Bronchial epithelial cell (primary cell): ENCODE measurements around the gene TMEM242. TPM values are rescaled to one million over a fixed set of nuclear protein-coding genes. Genes with fewer than 3 reads are reported as not detected.

Source experiments
- DNase-seq: peaks from one replicate; pipeline ENCODE4 v3.0.0-alpha.2; 2010; ENCODE audit warnings: low read depth
- FAIRE-seq: peaks from 2 replicates; lab custom pipeline; 2011; peaks lifted over from hg19 to GRCh38; lab: Jason Lieb, UNC
- H3K27me3 ChIP-seq: 2 replicates; pipeline ENCODE4 v1.5.1; 2011; ENCODE audit warnings: low read length; ENCODE audit not compliant: control insufficient read depth, insufficient read depth
- H3K36me3 ChIP-seq: 2 replicates; pipeline ENCODE4 v1.5.1; 2011; ENCODE audit warnings: low read length; ENCODE audit not compliant: control insufficient read depth, insufficient read depth
- H3K4me3 ChIP-seq: 2 replicates; pipeline ENCODE4 v1.5.1; 2011; ENCODE audit warnings: mild to moderate bottlenecking, low read depth, low read length, control low read depth
- CTCF ChIP-seq: IDR thresholded peaks from 2 replicates; pipeline ENCODE4 v1.5.1; 2011; ENCODE audit warnings: mild to moderate bottlenecking, moderate library complexity, low read length, control low read depth, inconsistent platforms; ENCODE audit not compliant: insufficient read depth, severe bottlenecking
- total RNA-seq: library from RNA; depleted of rRNA; stranded (reverse); fragments of >200 nt; gene quantifications from 2 replicates; pipeline ENCODE4 v1.2.1, GENCODE V29; 2014

Gene TMEM242
- total RNA-seq, 1 donor from 2014 or later: 7.1 TPM

- DNase-seq (no peak), FAIRE-seq (no peak)
- Histone ChIP-seq H3K27me3 (peaks cover 6% of the 10 kb centered on the region), H3K36me3 (no peaks in the 10 kb centered on the region), H3K4me3 (no peak overlapping the region)
- no peak for TF ChIP-seq CTCF
These were observed 78.5 kb downstream of the TMEM242 start for GRCh38 chr6:157244780-157245179.

- TF ChIP-seq CTCF: no peak
- no peaks in the 10 kb centered on the region for H3K36me3 ChIP-seq
- peak; percentile 16 for DNase-seq
- peaks cover 6% of the 10 kb centered on the region for H3K27me3 ChIP-seq
- H3K4me3 ChIP-seq: no peak overlapping the region
- FAIRE-seq: no peak
These were observed 79.1 kb downstream of the TMEM242 start for GRCh38 chr6:157244175-157244574.

GRCh38 chr6:157242791-157243190 is 80.5 kb downstream of the TMEM242 start:
- FAIRE-seq (no peak), DNase-seq (no peak)
- peaks cover 6% of the 10 kb centered on the region for H3K27me3 ChIP-seq
- no peak overlapping the region for H3K4me3 ChIP-seq
- TF ChIP-seq CTCF: no peak
- H3K36me3 ChIP-seq: no peaks in the 10 kb centered on the region

GRCh38 chr6:157240960-157241311 is 82.4 kb downstream of the TMEM242 start:
- no peak overlapping the region for H3K4me3 ChIP-seq
- FAIRE-seq (no peak), DNase-seq (no peak)
- no peaks in the 10 kb centered on the region for H3K36me3 ChIP-seq
- H3K27me3 ChIP-seq: peaks cover 10% of the 10 kb centered on the region
- TF ChIP-seq CTCF: no peak

- peaks cover 16% of the 10 kb centered on the region for H3K27me3 ChIP-seq
- H3K36me3 ChIP-seq: no peaks in the 10 kb centered on the region
- FAIRE-seq (no peak), DNase-seq (no peak)
- H3K4me3 ChIP-seq: no peak overlapping the region
- no peak for TF ChIP-seq CTCF
These were observed 83.0 kb downstream of the TMEM242 start for GRCh38 chr6:157240059-157240959.
